Measurements from ENCODE around the gene CAPSL.
"Not testable (repeated sequence)": the region's sequence is repeated elsewhere in the genome, so short reads cannot be mapped to it uniquely, and the experiment has no call there.

CAPSL gene

DNA sequence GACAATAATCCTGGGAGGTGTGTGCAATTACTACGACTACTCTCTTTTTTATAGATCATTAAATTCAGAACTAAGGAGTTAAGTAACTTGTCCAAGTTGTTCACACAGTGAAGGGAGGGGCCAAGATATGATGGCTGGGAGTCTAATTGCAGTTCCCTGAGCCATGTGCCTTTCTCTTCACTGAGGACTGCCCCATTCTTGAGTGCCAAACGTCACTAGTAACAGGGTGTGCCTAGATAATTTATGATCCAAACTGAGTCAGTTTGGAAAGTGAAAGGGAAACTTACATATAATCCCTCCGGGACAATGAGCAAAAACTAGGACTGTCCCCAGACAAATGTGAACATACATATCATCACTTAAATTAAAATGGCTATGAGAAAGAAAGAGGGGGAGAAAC, 61.5 kb downstream of the CAPSL start:
- no peak for DNase-seq (ENCODE audit: low read depth in 2 of 2)

DNA sequence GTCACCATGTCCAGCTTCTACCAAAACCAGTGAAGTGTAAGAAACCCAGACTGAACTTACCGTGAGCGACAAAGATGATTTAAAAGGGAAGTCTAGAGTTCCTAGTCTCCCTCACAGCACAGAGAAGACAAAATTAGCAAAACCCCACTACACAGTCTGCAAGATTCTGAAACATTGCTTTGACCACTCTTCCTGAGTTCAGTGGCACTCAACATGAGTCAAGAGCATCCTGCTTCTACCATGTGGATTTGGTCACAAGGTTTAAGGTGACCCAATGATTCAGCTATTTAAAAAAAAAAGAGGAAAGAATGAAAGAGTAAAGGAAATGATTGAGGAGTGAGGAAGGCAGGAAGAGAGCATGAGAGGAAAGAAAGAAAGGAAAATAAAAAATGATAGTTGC, 62.0 kb downstream of the CAPSL start:
- no peak for DNase-seq (ENCODE audit: low read depth in 2 of 2)

DNA sequence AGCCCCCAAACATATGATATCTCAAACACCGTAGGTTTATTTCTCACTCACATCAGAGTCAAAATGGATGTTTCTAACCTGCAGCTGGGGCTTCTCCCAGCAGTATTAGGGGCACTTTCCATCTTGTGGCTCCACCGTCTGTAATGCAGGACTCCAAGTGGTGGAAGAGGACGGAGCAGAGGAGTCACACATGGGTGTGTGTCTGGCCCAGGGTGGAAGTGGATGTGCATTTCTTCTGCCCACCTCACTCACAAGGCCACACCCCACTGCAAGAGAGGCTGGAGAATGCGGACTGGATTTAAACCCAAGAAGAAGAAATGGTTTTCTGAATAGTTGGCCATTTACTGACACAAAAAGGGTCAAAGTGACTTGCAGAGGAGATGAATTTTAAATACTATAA, 67.8 kb downstream of the CAPSL start:
- no peak for DNase-seq (ENCODE audit: low read depth in 2 of 2)

DNA sequence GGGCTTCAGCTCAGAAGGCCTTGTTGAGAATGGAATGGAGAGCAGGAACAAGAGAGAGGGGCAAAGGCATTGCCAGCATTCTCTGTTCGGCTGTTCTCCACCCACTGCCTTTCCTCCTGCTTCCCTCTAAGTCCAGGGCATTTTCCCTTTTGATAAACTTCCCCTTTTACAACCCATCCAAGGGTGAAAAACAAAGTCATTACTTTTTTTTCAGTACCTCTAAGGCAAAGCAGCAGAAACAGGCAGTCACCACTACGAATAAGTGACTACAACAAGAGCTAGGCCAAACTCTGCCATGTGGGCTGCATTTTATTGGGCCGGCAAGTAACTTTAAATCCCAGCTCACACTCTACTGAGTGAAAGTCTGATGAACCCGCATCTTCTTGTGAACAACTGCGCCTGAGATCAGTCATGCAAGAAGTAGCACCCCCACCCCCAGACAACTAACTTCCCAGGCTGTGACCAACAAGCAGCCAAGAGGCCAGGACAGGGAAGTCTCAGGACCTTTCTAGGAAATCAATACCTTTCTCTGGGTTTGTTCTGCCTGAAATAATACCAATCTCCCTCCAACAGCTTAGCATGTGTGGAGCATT, 68.6 kb downstream of the CAPSL start:
- DNase-seq (ENCODE audit: low read depth in 2 of 2), result no peak

DNA sequence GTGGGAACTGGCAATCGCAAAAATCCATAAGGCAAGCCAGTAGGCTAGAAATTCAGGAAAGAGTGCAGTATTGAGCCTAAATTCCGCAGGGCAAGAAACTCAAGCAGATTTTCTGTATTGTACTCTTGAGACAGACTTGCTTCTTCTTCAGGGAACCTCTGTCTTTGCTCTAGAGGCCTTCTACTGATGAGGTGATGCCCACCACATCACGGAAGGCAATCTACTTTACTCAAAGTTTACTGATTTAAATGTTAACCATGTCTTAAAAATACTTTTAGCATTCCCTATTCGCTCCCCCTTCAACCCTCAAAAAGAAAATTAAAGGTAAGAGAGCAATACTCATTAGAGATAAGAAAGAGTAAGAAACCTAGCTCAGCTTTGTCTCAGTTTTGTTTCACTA, 70.4 kb downstream of the CAPSL start:
- no peak for DNase-seq (ENCODE audit: low read depth in 2 of 2)

DNA sequence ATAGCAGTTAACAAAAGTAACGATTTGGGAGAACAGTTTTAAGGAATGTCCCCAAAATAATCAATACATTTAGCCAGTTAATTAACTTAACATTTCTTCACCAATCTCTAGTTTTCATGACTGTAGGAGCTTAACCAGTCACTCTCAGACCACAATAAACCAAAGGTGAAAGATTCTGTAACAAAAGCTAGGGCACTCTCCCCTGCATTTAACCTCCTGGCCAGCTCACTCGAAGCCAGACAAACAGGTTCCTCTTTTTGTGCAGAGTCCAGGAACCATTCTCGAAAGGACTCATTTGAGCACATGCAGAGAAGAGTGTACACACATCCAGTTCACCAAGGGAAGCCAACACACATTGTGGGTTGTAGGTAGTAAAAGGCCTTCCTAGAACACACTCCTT, 75.3 kb downstream of the CAPSL start:
- no peak for DNase-seq (ENCODE audit: low read depth in 2 of 2)

DNA sequence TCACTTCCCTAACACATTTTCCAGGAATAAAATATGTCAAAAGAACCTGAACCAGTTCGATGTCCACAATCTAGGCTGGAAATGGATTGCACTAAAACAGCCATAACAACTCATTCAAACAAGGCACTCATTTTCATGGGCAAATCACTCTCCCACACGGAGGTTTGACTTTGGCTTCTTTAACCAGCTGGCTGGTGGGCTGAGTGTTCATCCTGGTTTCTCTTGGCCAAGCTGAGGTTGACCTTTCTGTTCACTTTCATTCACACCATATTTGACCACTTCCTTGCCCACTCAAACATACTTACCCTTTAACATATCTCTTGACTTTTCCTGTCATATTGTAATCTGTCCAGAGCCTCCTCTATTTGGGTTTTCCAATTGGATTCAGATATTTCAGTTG, 76.3 kb downstream of the CAPSL start:
- DNase-seq (ENCODE audit: low read depth in 2 of 2), result no peak

DNA sequence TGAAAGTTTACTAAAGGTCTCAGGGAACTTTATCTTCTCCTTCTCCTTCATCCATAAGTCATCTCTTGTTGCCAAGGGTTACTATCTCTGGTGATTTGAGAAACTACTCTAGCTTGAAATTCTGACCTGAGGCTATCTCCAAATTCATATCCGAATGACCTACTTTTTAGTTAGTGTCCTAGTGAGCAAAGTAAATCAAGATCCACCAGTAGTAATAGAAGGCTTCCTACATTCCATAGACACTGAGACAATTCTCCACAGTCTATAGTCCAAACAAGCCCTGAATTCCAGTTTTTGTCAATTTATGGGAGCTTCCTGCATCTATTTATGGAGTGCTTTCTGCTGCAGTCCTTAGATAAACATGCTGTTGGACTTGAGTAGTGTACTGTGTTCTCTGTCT, 76.7 kb downstream of the CAPSL start:
- DNase-seq (ENCODE audit: low read depth in 2 of 2), result no peak

DNA sequence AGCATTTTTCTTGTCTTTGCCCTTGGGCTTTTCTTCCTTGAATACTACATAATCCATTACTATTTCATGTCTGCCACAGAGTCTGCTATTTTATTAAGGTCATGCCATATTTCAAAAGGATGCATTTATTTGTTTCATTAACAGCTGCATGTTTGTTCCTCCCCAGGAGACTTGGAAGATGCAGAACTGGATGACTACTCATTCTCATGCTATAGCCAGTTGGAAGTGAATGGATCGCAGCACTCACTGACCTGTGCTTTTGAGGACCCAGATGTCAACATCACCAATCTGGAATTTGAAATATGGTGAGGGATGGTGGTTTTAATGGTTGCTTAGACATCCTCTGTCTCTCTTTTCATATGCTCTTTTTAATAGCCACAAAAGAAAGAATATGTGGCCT, 77.7 kb downstream of the CAPSL start:
- no peak for DNase-seq (ENCODE audit: low read depth in 2 of 2)

DNA sequence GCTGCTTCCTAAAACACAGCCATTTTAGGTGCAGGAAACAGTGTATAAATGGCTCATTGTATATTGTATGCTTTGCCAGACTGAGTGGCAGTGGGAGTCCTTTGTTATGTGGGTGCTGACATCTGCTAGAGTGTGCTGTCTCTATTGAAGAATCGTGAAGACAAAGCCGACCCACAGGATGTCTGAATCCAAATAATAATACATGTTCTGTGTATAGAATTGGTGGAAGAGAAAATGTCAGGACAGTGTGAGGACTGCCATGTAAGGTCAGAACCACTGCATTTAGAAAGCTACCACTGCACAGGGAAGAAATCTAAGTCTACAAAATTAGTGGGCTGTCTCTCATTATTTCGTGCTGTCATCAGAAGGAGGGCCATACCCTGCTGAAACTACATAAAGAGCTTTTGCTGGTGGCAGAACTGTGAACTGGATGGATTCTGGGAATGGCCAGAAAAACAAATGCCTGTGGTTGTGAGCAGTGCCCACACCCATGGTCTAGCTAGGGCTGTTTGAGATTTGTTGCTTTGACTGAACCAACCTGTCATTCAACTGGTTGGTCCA, 79.2 kb downstream of the CAPSL start:
- no peak for DNase-seq (ENCODE audit: low read depth in 2 of 2)

DNA sequence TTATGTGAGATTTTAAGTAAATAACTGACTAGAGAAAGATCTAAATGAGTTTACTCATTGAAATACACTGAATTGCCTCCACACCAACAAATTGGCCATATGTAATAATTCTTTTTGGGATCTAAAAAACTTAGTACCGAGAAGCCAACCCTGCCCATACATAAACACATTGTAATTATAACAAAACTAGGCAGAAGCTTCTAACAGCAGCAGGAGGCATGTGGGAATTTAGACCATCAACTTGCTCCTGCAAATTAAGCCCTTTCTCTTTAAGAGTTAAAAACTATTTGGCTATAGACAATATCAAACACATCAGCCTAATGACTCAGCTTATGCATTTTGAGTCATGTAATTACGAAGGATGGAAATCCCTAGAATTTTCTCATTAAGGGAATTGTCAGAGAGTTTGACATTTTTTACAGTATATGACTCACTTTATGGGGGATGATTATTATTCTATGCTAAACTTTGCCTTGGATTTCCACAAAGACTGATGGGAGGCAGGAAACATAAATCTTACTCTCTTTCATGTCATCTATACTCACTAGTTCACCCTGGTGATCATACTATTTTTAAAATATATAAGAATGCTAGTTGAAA, 80.7 kb downstream of the CAPSL start:
- DNase-seq (ENCODE audit: low read depth in 2 of 2), result no peak

DNA sequence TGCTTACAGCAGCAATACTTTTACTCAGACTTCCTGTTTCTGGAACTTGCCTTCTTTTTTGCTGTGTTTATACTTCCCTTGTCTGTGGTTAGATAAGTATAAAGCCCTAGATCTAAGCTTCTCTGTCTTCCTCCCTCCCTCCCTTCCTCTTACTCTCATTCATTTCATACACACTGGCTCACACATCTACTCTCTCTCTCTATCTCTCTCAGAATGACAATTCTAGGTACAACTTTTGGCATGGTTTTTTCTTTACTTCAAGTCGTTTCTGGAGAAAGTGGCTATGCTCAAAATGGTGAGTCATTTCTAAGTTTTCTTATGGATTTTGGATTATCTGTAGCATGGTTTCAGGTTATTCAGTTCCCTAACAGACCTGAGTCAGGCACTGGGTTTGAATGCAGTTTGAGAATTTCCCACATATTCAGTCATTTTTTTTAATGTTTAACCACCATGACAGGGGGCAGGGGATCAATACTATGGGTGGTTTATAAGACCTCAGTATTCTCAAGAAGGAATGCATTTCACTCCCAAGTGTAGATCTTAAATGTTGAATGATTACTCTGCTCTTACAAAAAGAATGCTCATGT, 81.6 kb downstream of the CAPSL start, which contains the start of gene IL7R:
TSS of gene IL7R (plus strand) at position 127 of the 587 bp plus-strand sequence. CDS start at position 214, 87 bp downstream.
- DNase-seq (ENCODE audit: low read depth in 2 of 2), result no peak

DNA sequence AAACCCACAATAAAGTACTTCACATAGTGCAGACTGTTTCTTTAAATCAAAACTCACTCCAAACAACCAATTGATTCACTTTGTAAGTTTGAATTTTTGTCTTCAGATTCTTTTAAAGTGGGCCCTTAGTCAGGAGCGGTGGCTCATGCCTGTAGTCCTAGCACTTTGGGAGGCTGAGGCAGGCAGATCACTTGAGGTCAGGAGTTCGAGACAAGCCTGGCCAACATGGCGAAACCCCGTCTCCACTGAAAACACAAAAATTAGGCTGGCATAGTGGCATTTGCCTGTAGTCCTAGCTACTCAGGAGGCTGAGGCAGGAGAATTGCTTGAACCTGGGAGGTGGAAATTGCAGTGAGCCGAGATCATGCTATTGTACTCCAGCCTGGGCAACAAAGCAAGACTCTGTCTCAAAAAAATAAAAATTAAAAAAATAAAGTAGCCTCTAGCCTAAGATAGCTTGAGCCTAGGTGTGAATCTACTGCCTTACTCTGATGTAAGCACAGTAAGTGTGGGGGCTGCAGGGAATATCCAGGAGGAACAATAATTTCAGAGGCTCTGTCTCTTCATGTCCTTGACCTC, 82.1 kb downstream of the CAPSL start:
- DNase-seq (ENCODE audit: low read depth in 2 of 2), result not testable (repeated sequence)

DNA sequence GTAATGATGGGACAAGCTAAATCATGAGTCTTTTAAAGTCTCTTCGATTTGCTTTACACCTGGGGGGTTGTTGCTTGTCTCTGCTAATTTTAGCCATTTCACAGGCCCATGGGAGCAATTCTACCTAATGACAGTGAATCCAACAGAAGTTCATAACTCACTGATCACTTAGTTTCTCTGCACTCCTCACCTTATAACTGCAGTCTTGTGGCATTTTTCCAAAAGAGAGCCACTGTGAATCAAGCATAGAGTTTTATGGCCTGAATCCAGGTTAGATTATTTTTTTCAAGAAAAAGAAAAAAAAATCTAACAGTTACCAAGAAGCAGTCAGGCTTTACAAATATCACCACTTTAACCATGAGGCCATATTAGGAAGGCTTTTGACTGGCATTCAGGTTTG, 83.2 kb downstream of the CAPSL start:
- DNase-seq (ENCODE audit: low read depth in 2 of 2), result no peak
